Measurements from ENCODE around the gene MLC1. TPM values are rescaled to one million over a fixed set of nuclear protein-coding genes. Genes with fewer than 3 reads are reported as not detected.
A peak's percentile ranks its signal among the peaks of the same experiment; 100 is the strongest.

Gene MLC1
- total RNA-seq, 1 donor from 2014 or later = not detected

- Mint-ChIP-seq H3K27me3 (ENCODE audit: insufficient read depth, low read depth) (peaks cover 28% of the 10 kb centered on the region), H3K4me3 (peak within 1 kb of the TSS; percentile 46), H3K27ac (no peak within 1 kb of the TSS), H3K4me1 (peaks cover 2% of the 10 kb centered on the region), H3K9me3 (peaks cover 2% of the 10 kb centered on the region), H3K36me3 (no peaks in the 10 kb centered on the region)
- H3K9ac ChIP-seq = no peak within 1 kb of the TSS
- H3K36me3 ChIP-seq = no peaks in the 10 kb centered on the region
- H3K4me1 ChIP-seq = peaks cover 15% of the 10 kb centered on the region
- no peak for DNase-seq (ENCODE audit: low spot score)
- H3F3A ChIP-seq (ENCODE audit: low read depth) = peaks cover 4% of the 10 kb centered on the region
- no peaks in the 10 kb centered on the region for H3K9me3 ChIP-seq (ENCODE audit: low read depth)
- H3K27ac ChIP-seq = no peak within 1 kb of the TSS
- H3K79me2 ChIP-seq (ENCODE audit: low read depth) = no peaks in the 10 kb centered on the region
- H3K4me2 ChIP-seq = no peak within 1 kb of the TSS
- TF ChIP-seq EZH2 (IDR thresholded peaks at IDR 0.05) = no peak
- no peak for TF ChIP-seq EZH2phosphoT487 (IDR thresholded peaks at IDR 0.05)
- no peak for TF ChIP-seq CTCF (IDR thresholded peaks at IDR 0.05)
- H2AFZ ChIP-seq (replicated peaks) = no peak within 1 kb of the TSS
- no peak within 1 kb of the TSS for H3K4me3 ChIP-seq
- H4K20me1 ChIP-seq (ENCODE audit: low read depth) = no peaks in the 10 kb centered on the region
- peaks cover 99% of the 10 kb centered on the region for H3K27me3 ChIP-seq
Observed at GRCh38 chr22:50012211-50013181, 72.7 kb downstream of the MLC1 start, which contains the start of gene IL17REL. IL17REL (minus strand) TSS chr22:50012765; CDS start chr22:50012646, 119 bp downstream.

GRCh38 chr22:50011447-50012210 lies 73.6 kb downstream of the MLC1 start:
- no peak overlapping the region for H3K4me3 Mint-ChIP-seq
- H3K79me2 ChIP-seq (ENCODE audit: low read depth) = no peaks in the 10 kb centered on the region
- H3K9me3 ChIP-seq (ENCODE audit: low read depth) = no peaks in the 10 kb centered on the region
- H3K27ac ChIP-seq = no peak overlapping the region
- H3K27ac Mint-ChIP-seq = no peak overlapping the region
- H3K4me2 ChIP-seq = peak overlapping the region; percentile 49
- H3K4me1 ChIP-seq = peaks cover 15% of the 10 kb centered on the region
- TF ChIP-seq CTCF (IDR thresholded peaks at IDR 0.05) (no peak), EZH2phosphoT487 (IDR thresholded peaks at IDR 0.05) (no peak), EZH2 (IDR thresholded peaks at IDR 0.05) (no peak)
- no peak for DNase-seq (ENCODE audit: low spot score)
- peaks cover 90% of the 10 kb centered on the region for H3K27me3 ChIP-seq
- peaks cover 2% of the 10 kb centered on the region for H3K4me1 Mint-ChIP-seq
- H3K36me3 ChIP-seq = no peaks in the 10 kb centered on the region
- no peaks in the 10 kb centered on the region for H3K36me3 Mint-ChIP-seq
- H3F3A ChIP-seq (ENCODE audit: low read depth) = peaks cover 4% of the 10 kb centered on the region
- H3K9ac ChIP-seq = no peak overlapping the region
- H3K9me3 Mint-ChIP-seq = peaks cover 2% of the 10 kb centered on the region
- H3K27me3 Mint-ChIP-seq (ENCODE audit: insufficient read depth, low read depth) = peaks cover 28% of the 10 kb centered on the region
- no peak overlapping the region for H2AFZ ChIP-seq (replicated peaks)
- no peak overlapping the region for H3K4me3 ChIP-seq
- H4K20me1 ChIP-seq (ENCODE audit: low read depth) = no peaks in the 10 kb centered on the region

GRCh38 chr22:50010676-50011446 lies 74.4 kb downstream of the MLC1 start:
- Mint-ChIP-seq H3K9me3 (peaks cover 2% of the 10 kb centered on the region), H3K27me3 (ENCODE audit: insufficient read depth, low read depth) (peaks cover 25% of the 10 kb centered on the region), H3K27ac (no peak overlapping the region), H3K4me3 (no peak overlapping the region), H3K4me1 (peaks cover 2% of the 10 kb centered on the region), H3K36me3 (no peaks in the 10 kb centered on the region)
- Histone ChIP-seq H3K4me1 (peaks cover 15% of the 10 kb centered on the region), H2AFZ (replicated peaks) (no peak overlapping the region), H3K27ac (no peak overlapping the region), H3K9me3 (ENCODE audit: low read depth) (no peaks in the 10 kb centered on the region), H3F3A (ENCODE audit: low read depth) (peaks cover 4% of the 10 kb centered on the region), H3K79me2 (ENCODE audit: low read depth) (no peaks in the 10 kb centered on the region), H3K27me3 (peaks cover 82% of the 10 kb centered on the region), H3K9ac (no peak overlapping the region), H3K4me3 (peak overlapping the region; percentile 9), H3K4me2 (peak overlapping the region; percentile 49), H3K36me3 (no peaks in the 10 kb centered on the region), H4K20me1 (ENCODE audit: low read depth) (no peaks in the 10 kb centered on the region)
- TF ChIP-seq CTCF (IDR thresholded peaks at IDR 0.05) (no peak), EZH2phosphoT487 (IDR thresholded peaks at IDR 0.05) (peak; percentile 34), EZH2 (IDR thresholded peaks at IDR 0.05) (peak; percentile 48)
- no peak for DNase-seq (ENCODE audit: low spot score)

Measured in neural progenitor cell (in vitro differentiated cells).